ENCODE measurements around the gene NDUFA6.

NDUFA6 gene

DNA sequence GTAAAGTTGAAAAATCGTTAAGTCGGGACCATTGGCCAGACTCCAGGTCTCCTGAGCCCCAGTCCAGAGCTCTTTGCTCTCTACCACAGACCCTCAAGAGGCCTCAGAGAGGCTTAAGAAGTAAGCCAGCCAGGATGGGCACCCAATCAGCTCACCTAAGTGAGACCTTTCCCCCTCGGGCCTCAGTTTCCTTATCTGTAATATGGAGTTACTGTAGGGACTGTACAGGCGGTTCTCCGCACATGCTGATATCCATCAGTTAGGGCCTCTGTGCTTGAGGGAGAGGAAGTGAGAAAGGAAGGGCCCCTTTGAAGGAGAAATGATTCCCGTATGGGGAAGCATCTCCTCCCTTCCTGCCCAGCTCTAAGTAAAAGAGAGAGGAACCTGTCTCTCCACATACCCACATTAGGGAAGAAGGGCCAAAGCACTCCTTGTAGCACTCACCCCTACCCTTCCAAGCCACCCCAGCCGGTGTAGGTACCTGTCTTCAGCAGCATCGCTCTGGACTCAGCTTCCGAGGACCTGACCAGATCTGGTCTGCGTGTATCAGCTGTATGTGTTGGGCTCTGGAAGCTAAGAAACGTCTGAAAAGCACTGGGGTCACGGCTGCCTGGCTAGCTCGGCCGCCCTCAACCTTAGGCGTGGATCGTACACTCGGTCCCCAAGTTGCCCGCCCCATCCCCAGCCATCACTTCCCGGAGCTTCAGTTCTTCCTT lies 20.6 kb downstream of the NDUFA6 start:
- no peak for DNase-seq

DNA sequence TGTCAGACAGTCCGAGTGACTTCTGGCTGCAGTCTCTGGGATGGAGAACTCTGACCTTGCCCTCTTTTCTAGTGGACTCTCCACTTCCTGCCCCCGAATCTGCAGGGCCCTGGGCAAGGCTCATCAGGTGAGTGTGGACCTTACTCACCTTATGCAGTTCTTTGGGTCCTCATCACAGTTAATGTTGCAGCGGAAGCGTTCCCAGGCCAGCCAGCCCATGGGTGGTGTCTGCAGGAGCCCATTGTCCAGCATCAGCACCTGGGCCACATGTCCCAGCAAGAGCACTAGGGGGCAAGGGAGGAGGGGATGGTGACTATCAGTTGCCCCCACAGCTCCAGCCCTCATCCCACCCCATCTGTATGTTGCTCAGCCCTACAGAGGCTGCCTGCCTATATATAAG lies 22.3 kb downstream of the NDUFA6 start:
- no peak for DNase-seq

DNA sequence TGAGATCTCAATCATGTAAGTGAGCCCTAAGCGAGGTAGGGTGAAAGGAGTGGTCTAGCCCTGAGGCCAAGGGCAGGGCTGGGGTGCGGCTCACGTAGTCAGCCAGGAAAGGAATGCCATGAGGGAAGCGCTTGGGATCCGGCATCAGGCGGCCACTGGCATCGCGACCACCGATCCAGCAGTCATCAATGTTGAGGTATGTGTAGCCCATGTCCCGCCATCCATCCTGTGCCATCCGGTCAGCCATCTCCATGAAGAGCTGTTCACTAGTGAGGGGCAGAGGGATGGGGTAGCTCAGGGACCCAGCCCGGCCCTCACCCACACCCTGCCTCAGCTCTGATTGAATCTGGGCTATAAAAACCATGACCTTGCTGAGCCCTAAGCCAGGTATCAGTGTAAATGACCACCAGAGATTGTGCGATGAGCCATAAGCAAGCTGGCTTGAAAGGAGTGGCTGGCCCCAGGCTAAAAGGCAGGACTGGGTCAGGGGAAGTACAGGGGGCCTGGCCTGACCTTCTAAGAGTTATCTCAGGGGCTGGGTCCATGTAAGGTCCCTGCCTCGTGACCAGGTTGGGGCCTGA lies 22.8 kb downstream of the NDUFA6 start:
- DNase-seq = no peak

DNA sequence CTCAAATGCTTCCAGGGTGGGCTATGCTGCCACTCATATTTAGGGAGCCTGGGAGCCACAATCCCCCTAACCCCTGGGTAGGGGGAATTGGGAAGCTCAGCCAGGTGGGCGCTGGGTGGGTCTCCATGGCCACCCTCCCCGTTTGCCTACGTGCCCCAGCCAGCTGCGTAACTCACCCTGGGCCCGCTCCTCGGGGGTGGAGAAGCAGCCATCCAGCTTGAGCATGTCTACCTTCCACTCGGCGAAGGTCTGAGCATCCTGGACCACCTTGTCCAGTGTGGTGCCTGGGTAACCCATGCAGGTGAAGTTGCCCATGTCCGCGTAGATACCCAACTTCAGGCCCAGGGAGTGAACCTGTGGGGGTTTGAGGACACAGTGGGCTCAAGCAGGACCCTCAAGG lies 23.6 kb downstream of the NDUFA6 start:
- DNase-seq = no peak

DNA sequence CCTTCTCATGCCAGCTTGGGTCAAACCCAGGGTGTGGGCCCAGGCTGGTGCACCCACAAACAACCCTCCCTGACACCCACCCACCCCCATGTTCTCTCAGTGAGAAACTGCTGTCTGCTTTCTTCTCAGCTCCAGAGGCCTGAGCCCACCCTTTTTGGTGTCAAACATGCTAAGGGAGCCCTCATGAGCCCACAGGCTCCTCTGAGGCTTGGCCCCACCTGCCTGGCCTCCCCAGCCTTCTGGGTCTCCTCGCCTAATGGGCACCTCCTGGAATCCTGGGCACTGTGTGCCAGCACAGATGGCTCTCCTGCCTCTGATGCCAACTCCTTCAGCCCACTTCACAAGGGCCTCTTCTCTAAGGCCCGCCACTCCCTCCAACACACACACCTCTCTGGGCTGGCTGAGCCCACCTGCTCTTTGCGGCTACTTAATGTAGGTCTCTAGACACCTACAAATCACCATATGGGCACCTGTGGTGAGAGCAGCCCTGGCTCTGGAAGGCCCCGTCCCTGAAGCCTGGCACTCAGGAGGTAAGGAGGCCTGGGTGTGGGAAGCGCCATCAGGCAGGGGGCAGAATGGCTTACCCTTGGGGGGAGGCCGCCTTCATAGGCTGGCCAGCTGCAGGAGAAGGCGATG lies 24.3 kb downstream of the NDUFA6 start:
- DNase-seq = no peak

DNA sequence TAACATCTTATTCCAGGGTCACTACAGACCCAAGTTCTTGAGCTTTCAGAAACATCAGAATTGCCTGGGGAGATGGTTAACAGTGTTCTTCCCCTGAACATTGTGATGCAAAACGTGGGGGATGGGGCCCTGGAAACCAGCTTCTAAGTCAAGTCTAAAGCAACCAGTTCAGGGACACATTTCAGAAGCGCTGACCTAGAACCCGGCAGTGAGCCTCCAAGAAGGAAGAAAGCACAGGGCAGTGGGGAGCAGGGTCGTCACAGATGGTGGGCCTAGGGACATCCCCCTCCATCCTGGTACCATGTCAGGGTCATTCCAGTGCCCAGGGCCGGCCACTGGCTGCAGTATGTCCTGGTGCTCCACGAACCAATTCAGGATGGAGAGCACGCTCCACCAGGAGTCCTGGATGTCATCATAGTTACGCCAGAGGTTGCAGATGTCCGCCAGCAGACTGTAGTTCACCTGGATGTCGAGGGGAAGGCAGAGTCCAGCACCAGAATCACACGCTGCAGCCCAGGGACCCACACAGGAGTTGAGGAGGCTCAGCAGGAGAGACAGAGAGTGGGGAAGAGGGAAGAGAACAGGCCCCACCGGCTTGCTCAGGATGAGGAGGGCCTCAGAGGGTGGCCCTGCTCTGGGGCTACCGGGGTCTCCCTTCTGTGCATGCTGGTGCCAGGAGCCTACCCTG lies 25.0 kb downstream of the NDUFA6 start:
- no peak for DNase-seq

DNA sequence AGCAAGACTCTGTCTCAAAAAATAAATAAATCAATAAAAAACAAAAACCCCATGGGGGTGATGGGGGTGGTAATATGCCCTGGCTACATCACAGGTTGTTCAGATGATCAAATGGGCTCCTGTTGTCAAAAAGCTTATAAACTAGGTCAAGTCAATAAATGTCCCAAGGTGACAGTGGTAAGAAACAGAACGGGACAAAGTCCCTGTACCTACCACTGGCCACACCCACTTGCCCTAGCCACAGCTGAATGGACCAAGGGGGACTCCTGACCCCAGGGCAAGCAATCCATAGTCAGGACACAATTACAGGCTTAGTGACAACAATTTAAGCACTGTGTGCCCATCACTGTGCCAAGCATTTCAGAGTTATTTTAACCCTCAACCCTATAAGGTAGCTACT lies 25.9 kb downstream of the NDUFA6 start:
- DNase-seq = no peak

DNA sequence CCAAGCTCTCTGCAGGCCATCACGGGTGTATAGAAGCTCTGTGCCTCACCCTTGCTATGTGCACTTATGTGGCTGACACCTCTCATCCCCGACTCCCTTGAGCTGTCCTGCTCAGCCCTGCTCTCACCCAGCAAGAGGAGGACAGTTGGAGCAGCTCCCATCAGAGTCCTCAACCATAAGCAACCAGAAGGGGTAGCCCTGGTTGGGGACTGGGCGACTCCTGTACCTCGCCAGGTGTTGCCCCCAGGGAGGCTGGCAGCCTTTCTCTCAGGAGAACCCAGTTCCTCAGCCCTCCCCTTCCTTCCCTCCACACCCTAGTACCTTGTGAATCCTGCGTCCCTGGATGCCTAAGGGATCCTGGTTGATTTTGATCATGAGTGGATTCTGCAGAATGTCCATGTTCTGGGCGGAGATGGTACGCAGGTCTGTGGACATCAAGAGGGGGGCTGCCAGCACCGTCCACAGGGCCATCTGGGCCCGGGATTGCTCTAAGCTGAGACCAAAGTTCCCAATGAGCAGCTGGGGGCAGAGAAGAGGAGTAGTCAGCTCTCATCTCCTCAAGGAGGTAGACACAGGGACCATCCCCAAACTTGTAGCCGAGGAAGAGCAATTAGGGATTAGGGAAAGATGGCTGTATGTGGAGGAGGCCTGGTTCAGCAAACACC lies 27.9 kb downstream of the NDUFA6 start:
- DNase-seq = no peak

DNA sequence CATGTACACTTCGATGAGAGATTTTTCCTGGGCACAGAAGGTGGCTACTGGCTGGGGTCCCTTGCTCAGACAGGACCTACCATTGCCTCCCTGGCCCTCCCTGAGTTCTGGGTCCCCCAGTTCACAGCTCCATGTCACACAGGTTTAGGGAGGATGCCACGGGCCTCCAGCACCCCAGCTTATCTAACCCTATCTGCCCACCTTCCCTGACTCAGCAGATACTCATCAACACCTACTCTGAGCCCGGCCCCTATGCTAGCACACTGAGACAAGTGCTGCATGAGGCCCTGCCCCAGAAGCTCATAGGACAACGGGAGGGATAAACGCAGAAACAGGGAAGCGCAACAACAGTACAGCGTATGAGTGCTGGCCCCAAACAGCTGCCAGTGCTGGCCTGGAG lies 29.5 kb downstream of the NDUFA6 start:
- DNase-seq = no peak

DNA sequence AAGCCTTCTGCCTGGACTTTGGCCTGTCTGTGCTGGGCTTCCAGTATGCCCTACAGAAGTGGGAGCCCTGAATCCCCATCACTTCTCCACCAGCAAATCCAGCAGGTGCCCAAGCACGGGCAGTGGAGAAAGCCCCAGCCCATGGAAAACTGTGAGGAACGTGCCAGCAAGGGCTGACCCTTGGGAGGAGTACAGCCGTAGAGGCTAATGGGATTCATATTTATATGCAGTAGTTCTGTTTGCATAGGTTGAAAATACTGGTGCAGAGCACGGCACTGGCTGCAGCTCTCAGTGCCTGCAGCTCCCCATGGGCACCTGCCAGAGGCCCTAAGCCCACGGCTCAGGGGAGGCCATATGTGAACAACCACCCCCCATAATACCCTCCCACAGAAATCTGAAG lies 30.1 kb downstream of the NDUFA6 start:
- no peak for DNase-seq

DNA sequence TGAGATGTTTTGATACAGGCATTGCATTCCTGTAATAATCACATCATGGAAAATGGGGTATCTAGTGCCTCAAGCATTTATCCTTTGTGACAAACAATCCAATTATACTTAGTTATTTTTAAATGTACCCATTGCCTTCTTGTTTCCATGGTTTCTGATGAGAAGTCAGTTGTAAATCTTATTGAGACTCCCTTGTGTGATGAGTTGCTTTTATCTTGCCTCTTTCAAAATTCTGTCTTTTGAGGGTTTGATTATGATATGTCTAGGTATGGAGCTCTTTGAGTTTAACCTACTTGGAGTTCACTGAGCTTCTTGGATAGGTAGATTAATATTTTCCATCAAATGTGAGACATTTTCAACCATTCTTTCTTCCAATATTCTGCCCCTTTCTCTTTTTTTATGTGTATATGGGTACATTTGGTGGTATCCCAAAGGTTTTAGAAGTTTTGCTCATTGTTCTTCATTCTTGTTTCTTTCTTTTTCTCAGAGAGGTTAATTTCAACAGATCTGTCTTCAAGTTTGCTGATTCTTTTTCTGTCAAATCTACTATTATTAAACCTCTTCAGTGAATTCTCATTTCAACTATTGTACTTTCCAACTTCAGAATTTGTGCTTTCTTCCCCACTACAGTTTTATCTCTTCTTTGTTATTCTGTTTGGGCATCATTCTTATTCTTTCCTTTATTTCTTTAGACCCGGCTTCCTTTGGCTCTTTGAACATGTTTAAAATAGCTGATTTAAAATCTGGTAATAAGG lies 33.6 kb downstream of the NDUFA6 start:
- DNase-seq = no peak

DNA sequence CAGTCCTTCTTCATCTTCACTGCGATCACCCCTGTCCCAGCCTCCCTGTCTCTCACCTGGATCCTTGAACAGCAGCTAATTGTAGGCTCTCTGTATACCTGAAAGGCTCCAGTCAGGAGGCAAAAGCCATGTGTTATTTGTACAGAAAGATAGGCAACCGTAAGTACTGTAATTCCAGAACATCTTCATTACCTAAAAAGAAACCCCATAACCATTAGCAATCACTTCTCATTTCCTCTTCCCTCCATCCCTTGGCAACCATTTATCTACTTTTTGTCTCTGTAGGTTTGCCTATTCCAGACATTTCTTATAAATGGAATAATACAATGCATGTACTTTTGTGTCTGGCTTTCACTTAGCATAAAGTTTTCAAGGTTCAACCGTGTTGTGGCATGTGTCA lies 37.8 kb downstream of the NDUFA6 start:
- DNase-seq = no peak

DNA sequence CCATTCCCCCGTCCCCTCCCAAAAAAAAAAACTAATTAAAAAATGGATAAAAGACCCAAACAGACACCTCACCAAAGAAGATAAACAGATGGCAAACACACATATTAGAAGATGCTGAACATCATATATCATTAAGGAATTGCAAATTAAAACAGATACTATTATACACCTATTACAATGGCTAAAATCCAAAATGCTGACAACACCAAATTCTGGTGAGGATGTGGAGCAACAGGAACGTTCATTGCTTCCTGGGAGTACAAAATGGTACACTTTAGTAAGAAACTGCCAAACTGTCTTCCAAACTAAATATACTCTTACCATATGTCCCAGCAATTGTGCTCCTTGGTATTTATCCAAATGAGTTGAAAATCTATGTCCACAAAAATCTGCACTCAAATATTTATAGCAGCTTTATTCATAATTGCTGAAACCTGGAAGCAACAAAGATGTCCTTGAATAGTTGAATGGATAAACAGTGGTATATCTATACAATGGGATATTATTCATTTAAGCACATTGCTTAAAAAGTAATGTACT lies 39.9 kb downstream of the NDUFA6 start:
- DNase-seq = no peak

DNA sequence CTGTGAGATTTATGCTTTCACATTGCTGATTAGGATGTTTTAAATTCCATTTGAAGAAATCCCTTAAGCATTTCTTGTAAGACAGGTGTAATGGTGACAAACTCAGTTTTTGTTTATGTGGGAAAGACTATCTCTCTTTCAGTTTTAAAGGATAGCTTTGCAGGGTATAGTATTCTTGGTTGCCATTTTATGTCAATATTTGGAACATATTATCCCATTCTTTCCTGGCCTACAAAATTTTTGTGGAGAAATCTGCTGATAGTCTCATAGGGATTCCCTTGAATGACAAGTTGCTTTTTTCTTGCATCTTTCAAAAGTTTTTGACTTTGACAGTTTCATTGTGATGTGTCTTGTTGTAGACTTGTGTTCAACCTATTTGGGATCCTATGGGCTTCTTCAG lies 48.8 kb downstream of the NDUFA6 start:
- DNase-seq = no peak

DNA sequence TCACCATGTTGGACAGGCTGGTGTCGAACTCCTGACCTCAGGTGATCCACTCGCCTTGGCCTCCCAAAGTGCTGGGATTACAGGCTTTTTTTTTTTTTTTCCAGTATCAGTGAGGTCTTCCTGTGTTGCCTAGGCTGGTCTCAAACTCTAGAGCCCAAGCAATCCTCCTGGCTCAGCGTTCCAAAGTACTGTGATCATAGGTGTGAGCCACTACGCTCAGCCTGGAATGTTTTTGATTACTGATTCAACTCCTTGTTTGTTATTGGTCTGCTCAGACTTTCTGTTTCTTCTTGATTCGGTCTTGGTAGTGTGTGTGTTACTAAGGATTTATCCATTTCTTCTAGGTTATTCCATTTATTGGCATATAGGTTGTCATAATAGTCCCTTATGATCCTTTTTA lies 51.3 kb downstream of the NDUFA6 start:
- DNase-seq = no peak
